ENCODE results near the gene FOXF2. TPM values are rescaled to one million over a fixed set of nuclear protein-coding genes. Genes with fewer than 3 reads are reported as not detected.

FOXF2 gene
- total RNA-seq, 1 donor from 2014 or later = 0.61 TPM

- Histone ChIP-seq H3K36me3 (ENCODE audit: insufficient read depth, low read length) (no peaks in the 10 kb centered on the region), H4K20me1 (ENCODE audit: insufficient read depth, low read length) (no peaks in the 10 kb centered on the region), H3K9me3 (ENCODE audit: insufficient read depth, low read depth, low read length) (no peaks in the 10 kb centered on the region), H3K4me2 (ENCODE audit: low read length) (no peak overlapping the region), H3K27me3 (ENCODE audit: insufficient read depth, low read length) (peaks cover 5% of the 10 kb centered on the region), H3K4me1 (ENCODE audit: insufficient read depth, low read length) (no peaks in the 10 kb centered on the region), H2AFZ (ENCODE audit: low read depth, low read length) (no peak overlapping the region), H3K4me3 (ENCODE audit: insufficient read depth, low read depth, low read length) (no peak overlapping the region), H3K79me2 (ENCODE audit: insufficient read depth, low read length) (no peaks in the 10 kb centered on the region), H3K9ac (ENCODE audit: low read length) (no peak overlapping the region), H3K27ac (ENCODE audit: low read depth, low read length) (no peak overlapping the region)
- FAIRE-seq = no peak
- DNase-seq (ENCODE audit: low read depth) = no peak
- Mint-ChIP-seq H3K9me3 (ENCODE audit: unreplicated experiment) (peaks cover 7% of the 10 kb centered on the region), H3K36me3 (ENCODE audit: low read depth, unreplicated experiment) (peaks cover 2% of the 10 kb centered on the region), H3K4me3 (ENCODE audit: unreplicated experiment) (no peak overlapping the region), H3K27ac (ENCODE audit: unreplicated experiment) (no peak overlapping the region), H3K4me1 (ENCODE audit: low read depth, unreplicated experiment) (peaks cover 6% of the 10 kb centered on the region), H3K27me3 (ENCODE audit: low read depth, unreplicated experiment) (peaks cover 20% of the 10 kb centered on the region)
- no peak for TF ChIP-seq EZH2 (IDR thresholded peaks at IDR 0.05; ENCODE audit: insufficient read depth, low read length)
- TF ChIP-seq, protein P1, sequence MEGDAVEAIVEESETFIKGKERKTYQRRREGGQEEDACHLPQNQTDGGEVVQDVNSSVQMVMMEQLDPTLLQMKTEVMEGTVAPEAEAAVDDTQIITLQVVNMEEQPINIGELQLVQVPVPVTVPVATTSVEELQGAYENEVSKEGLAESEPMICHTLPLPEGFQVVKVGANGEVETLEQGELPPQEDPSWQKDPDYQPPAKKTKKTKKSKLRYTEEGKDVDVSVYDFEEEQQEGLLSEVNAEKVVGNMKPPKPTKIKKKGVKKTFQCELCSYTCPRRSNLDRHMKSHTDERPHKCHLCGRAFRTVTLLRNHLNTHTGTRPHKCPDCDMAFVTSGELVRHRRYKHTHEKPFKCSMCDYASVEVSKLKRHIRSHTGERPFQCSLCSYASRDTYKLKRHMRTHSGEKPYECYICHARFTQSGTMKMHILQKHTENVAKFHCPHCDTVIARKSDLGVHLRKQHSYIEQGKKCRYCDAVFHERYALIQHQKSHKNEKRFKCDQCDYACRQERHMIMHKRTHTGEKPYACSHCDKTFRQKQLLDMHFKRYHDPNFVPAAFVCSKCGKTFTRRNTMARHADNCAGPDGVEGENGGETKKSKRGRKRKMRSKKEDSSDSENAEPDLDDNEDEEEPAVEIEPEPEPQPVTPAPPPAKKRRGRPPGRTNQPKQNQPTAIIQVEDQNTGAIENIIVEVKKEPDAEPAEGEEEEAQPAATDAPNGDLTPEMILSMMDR (IDR thresholded peaks at IDR 0.05; ENCODE audit: insufficient read depth, low read depth, low read length) = no peak
Observed at GRCh38 chr6:1442929-1443328, 53.6 kb downstream of the FOXF2 start.

Small RNA genes lying within 50 kb of the gene (microRNA-seq; reads per million reads assigned to microRNA genes)
- 3.6 reads per million, percentile 11 among the genes with 10 or more reads in this experiment for gene MIR6720

Other genes with a start within 250 kb of the FOXF2 start
- gene FOXQ1, start 77.5 kb upstream of the FOXF2 start, total RNA-seq = 0.24 and 0.39 TPM in 2 replicates
- gene FOXC1, start 220.3 kb downstream of the FOXF2 start, total RNA-seq = 2.8 and 2.9 TPM in 2 replicates